IMR-90 (cell line): Measurements from ENCODE around the gene NFAT5. TPM values are rescaled to one million over a fixed set of nuclear protein-coding genes. Genes with fewer than 3 reads are reported as not detected.

Experiments
- ATAC-seq: fragments of 200-7000 bp; cut with Tn5 transposase; 2 replicates; pipeline ENCODE4 v1.9.1; 2020; ENCODE audit warnings: low read depth, mild to moderate bottlenecking, moderate library complexity
- BruUV-seq: library from RNA; stranded (reverse); fragments of 400-500 nt; replicated peaks from 2 replicates; lab custom pipeline; 2021; lab: Mats Ljungman, UMichigan
- CTCF ChIA-PET: fragments of 300-600 bp; formaldehyde crosslinking; extraction: SDS; loops from one replicate; lab custom pipeline; 2021; ENCODE audit warnings: antibody characterized with exemption; lab: Yijun Ruan, JAX
- POLR2A ChIA-PET: fragments of 300-600 bp; sonication (Branson Sonifier 250); formaldehyde crosslinking; loops from one replicate; lab custom pipeline; 2022; ENCODE audit warnings: antibody characterized with exemption; ENCODE audit not compliant: unreplicated experiment; lab: Charles Lee
- DNase-seq: peaks from one replicate; pipeline ENCODE4 v3.0.0; 2013
- H2AFZ ChIP-seq: replicated peaks from 2 replicates; pipeline ENCODE3; 2013; ENCODE audit warnings: low read length, mild to moderate bottlenecking; ENCODE audit not compliant: poor library complexity
- H2AK5ac ChIP-seq: 2 replicates; pipeline ENCODE4 v1.6.1; 2013; ENCODE audit warnings: low read depth, low read length, inconsistent platforms
- H2AK9ac ChIP-seq: replicated peaks from 2 replicates; pipeline ENCODE3; 2013; ENCODE audit warnings: mild to moderate bottlenecking, low read depth, low read length, moderate library complexity; ENCODE audit not compliant: poor library complexity
- H2BK120ac ChIP-seq: 2 replicates; pipeline ENCODE4 v1.6.1; 2013; ENCODE audit warnings: low read depth, low read length, inconsistent platforms
- H2BK15ac ChIP-seq: 3 replicates; pipeline ENCODE4 v1.6.1; 2013; ENCODE audit warnings: low read depth, low read length, inconsistent platforms
- H2BK20ac ChIP-seq: 2 replicates; pipeline ENCODE4 v1.6.1; 2013; ENCODE audit warnings: low read depth, mild to moderate bottlenecking, inconsistent platforms, low read length, moderate library complexity
- H2BK5ac ChIP-seq: 2 replicates; pipeline ENCODE4 v1.6.1; 2013; ENCODE audit warnings: mild to moderate bottlenecking, low read depth, low read length, inconsistent platforms; ENCODE audit not compliant: poor library complexity, severe bottlenecking
- H3K14ac ChIP-seq: replicated peaks from 2 replicates; pipeline ENCODE4 v1.6.1; 2013; ENCODE audit warnings: low read depth, low read length, inconsistent platforms
- H3K18ac ChIP-seq: 2 replicates; pipeline ENCODE4 v1.6.1; 2013; ENCODE audit warnings: low read depth, low read length, control low read depth
- H3K23ac ChIP-seq: 2 replicates; pipeline ENCODE4 v1.6.1; 2013; ENCODE audit warnings: low read depth, low read length, inconsistent platforms
- H3K27ac ChIP-seq: 2 replicates; pipeline ENCODE4 v1.5.1; 2013; ENCODE audit warnings: mild to moderate bottlenecking, control low read depth, low read length; ENCODE audit not compliant: insufficient read depth
- H3K27me3 ChIP-seq: 2 replicates; pipeline ENCODE4 v1.6.1; 2013; ENCODE audit warnings: low read length; ENCODE audit not compliant: control insufficient read depth, insufficient read depth
- H3K36me3 ChIP-seq: 2 replicates; pipeline ENCODE4 v1.6.1; 2013; ENCODE audit warnings: low read length, mixed read lengths; ENCODE audit not compliant: control insufficient read depth, insufficient read depth
- H3K4ac ChIP-seq: 2 replicates; pipeline ENCODE4 v1.6.1; 2013; ENCODE audit warnings: low read depth, low read length, inconsistent platforms
- H3K4me1 ChIP-seq: 2 replicates; pipeline ENCODE4 v1.6.1; 2013; ENCODE audit warnings: low read length, mixed read lengths; ENCODE audit not compliant: control insufficient read depth, insufficient read depth
- H3K4me2 ChIP-seq: 2 replicates; pipeline ENCODE4 v1.6.1; 2013; ENCODE audit warnings: low read depth, mild to moderate bottlenecking, control low read depth, low read length, moderate library complexity
- H3K4me3 ChIP-seq: 2 replicates; pipeline ENCODE4 v1.5.1; 2013; ENCODE audit warnings: low read depth, mild to moderate bottlenecking, control low read depth, low read length, moderate library complexity; ENCODE audit not compliant: insufficient read depth
- H3K56ac ChIP-seq: 2 replicates; pipeline ENCODE4 v1.6.1; 2013; ENCODE audit warnings: low read length, inconsistent platforms; ENCODE audit not compliant: insufficient read depth; ENCODE audit errors: extremely low read depth
- H3K79me1 ChIP-seq, 2 experiments: 2 replicates each; pipeline ENCODE4 v1.6.1; 2013; ENCODE audit warnings: low read length in 2 of 2, inconsistent platforms in 1 of 2, low read depth in 1 of 2
- H3K9ac ChIP-seq: 2 replicates; pipeline ENCODE4 v1.6.1; 2013; ENCODE audit warnings: low read depth, low read length, control low read depth
- H3K9me1 ChIP-seq: 2 replicates; pipeline ENCODE4 v1.6.1; 2013; ENCODE audit warnings: low read length, inconsistent platforms; ENCODE audit not compliant: insufficient read depth
- H3K9me3 ChIP-seq: 2 replicates; pipeline ENCODE4 v1.6.1; 2013; ENCODE audit warnings: low read length; ENCODE audit not compliant: control insufficient read depth, insufficient read depth
- H4K20me1 ChIP-seq: 2 replicates; pipeline ENCODE4 v1.6.1; 2013; ENCODE audit warnings: low read length, inconsistent platforms; ENCODE audit not compliant: insufficient read depth
- H4K5ac ChIP-seq: 2 replicates; pipeline ENCODE4 v1.6.1; 2013; ENCODE audit warnings: mild to moderate bottlenecking, low read depth, low read length, control low read depth
- H4K8ac ChIP-seq, 2 experiments: 2 replicates each; pipeline ENCODE4 v1.6.1; 2013; ENCODE audit warnings: low read depth in 2 of 2, low read length in 2 of 2, control low read depth in 1 of 2, inconsistent platforms in 1 of 2
- H4K91ac ChIP-seq: 2 replicates; pipeline ENCODE4 v1.6.1; 2013; ENCODE audit warnings: low read depth, low read length, inconsistent platforms; ENCODE audit not compliant: insufficient read depth
- BHLHE40 ChIP-seq: fragments of 150-350 bp; IDR thresholded peaks from 2 replicates; pipeline ENCODE4 v1.6.1; 2016; ENCODE audit warnings: mild to moderate bottlenecking, low read depth, low read length
- CEBPB ChIP-seq: IDR thresholded peaks from 2 replicates; pipeline ENCODE4 v1.6.1; 2012; ENCODE audit warnings: low read depth, low read length, improper control_type of control experiment
- CHD1 ChIP-seq: IDR thresholded peaks from 2 replicates; pipeline ENCODE4 v1.6.1; 2012; ENCODE audit warnings: low read depth, low read length, improper control_type of control experiment
- CTCF ChIP-seq: conservative IDR thresholded peaks from 2 replicates; pipeline ENCODE4 v1.5.1; 2012; ENCODE audit warnings: mild to moderate bottlenecking, low read depth, low read length, improper control_type of control experiment
- ELK1 ChIP-seq: fragments of 150-350 bp; IDR thresholded peaks from 2 replicates; pipeline ENCODE4 v1.6.1; 2016; ENCODE audit warnings: low read depth, mild to moderate bottlenecking, low read length, moderate library complexity, borderline replicate concordance
- FOS ChIP-seq: fragments of 150-350 bp; IDR thresholded peaks from 2 replicates; pipeline ENCODE4 v1.6.1; 2016; ENCODE audit warnings: low read depth, low read length
- MAFK ChIP-seq: IDR thresholded peaks from 2 replicates; pipeline ENCODE4 v1.6.1; 2012; ENCODE audit warnings: low read depth, low read length, improper control_type of control experiment
- MAZ ChIP-seq: IDR thresholded peaks from 2 replicates; pipeline ENCODE4 v1.6.1; 2012; ENCODE audit warnings: low read depth, mild to moderate bottlenecking, low read length, improper control_type of control experiment, moderate library complexity, borderline replicate concordance
- MXI1 ChIP-seq: IDR thresholded peaks from 2 replicates; pipeline ENCODE4 v1.6.1; 2012; ENCODE audit warnings: low read depth, mild to moderate bottlenecking, low read length, moderate library complexity, borderline replicate concordance
- NFE2L2 ChIP-seq: fragments of 150-350 bp; IDR thresholded peaks from 2 replicates; pipeline ENCODE4 v1.6.1; 2016; ENCODE audit warnings: low read depth, mild to moderate bottlenecking, low read length
- POLR2A ChIP-seq: IDR thresholded peaks from 2 replicates; pipeline ENCODE4 v1.6.1; 2012; ENCODE audit warnings: mild to moderate bottlenecking, low read depth, low read length
- RAD21 ChIP-seq: IDR thresholded peaks from 2 replicates; pipeline ENCODE4 v1.6.1; 2012; ENCODE audit warnings: low read length, improper control_type of control experiment
- RCOR1 ChIP-seq: IDR thresholded peaks from 2 replicates; pipeline ENCODE4 v1.6.1; 2012; ENCODE audit warnings: mild to moderate bottlenecking, low read length, improper control_type of control experiment; ENCODE audit not compliant: insufficient replicate concordance
- RFX5 ChIP-seq: IDR thresholded peaks from 2 replicates; pipeline ENCODE4 v1.8.0; 2012; ENCODE audit warnings: low read depth, mild to moderate bottlenecking, low read length, moderate library complexity
- SMC3 ChIP-seq: fragments of 150-350 bp; IDR thresholded peaks from 2 replicates; pipeline ENCODE4 v1.6.1; 2016; ENCODE audit warnings: low read depth, mild to moderate bottlenecking, antibody characterized with exemption, low read length, moderate library complexity
- USF2 ChIP-seq: fragments of 150-350 bp; IDR thresholded peaks from 2 replicates; pipeline ENCODE4 v1.6.1; 2017; ENCODE audit warnings: mild to moderate bottlenecking, antibody characterized with exemption, low read length, low read depth
- dilution Hi-C: fragments of 300-500 bp; cut with HindIII; formaldehyde crosslinking; loops from one replicate; pipeline ENCODE4 v1.14.3; 2018; ENCODE audit warnings: low sequenced_read_pairs; ENCODE audit not compliant: unreplicated experiment
- in situ Hi-C: fragments of 300-500 bp; cut with MboI; formaldehyde crosslinking; loops from 3 replicates; pipeline ENCODE4 v1.14.3; 2019; ENCODE audit warnings: low sequenced_read_pairs, inconsistent platforms, mixed read lengths
- intact Hi-C: fragments of 100-400 bp; cut with micrococcal nuclease; formaldehyde crosslinking; loops from 2 replicates; pipeline ENCODE4 v1.10.0; 2022
- polyA plus RNA-seq, 3 experiments: library from polyadenylated mRNA; depleted of rRNA; stranded (reverse); fragments of >200 nt; gene quantifications; 2 replicates each; pipeline ENCODE4 v1.2.3, GENCODE V29; 2012; ENCODE audit warnings: low replicate concordance in 1 of 3
- total RNA-seq: library from RNA; depleted of rRNA; stranded (reverse); fragments of >200 nt; gene quantifications from 2 replicates; pipeline ENCODE4 v1.2.3, GENCODE V29; 2012

Gene NFAT5
- total and polyA plus RNA-seq, 2 of the 4 experiments (the other 2 are of a cell fraction), result 10.9 to 20.1 TPM

GRCh38 chr16:69600202-69600601 is 34.4 kb downstream of the NFAT5 start:
- DNase-seq, result no peak
- H3K4me3 ChIP-seq, result no peak overlapping the region
- dilution Hi-C loops (no loop called here), intact Hi-C loops (no loop called here), in situ Hi-C loops (no loop called here)
- ChIA-PET CTCF (no interaction called here), POLR2A (no interaction called here)
- no peak overlapping the region for H2AK9ac ChIP-seq
- no peak overlapping the region for H3K23ac ChIP-seq
- H3K18ac ChIP-seq, result no peak overlapping the region
- no peak overlapping the region for H3K14ac ChIP-seq
- no peaks in the 10 kb centered on the region for H3K36me3 ChIP-seq
- peaks cover 73% of the 10 kb centered on the region for H4K20me1 ChIP-seq
- H2AFZ ChIP-seq, result no peak overlapping the region
- no peak overlapping the region for H3K56ac ChIP-seq
- H2AK5ac ChIP-seq, result no peak overlapping the region
- no peak overlapping the region for H4K5ac ChIP-seq
- H2BK20ac ChIP-seq, result no peak overlapping the region
- peaks cover 3% of the 10 kb centered on the region; the same call in 1 of the 2 replicates for H3K4me1 ChIP-seq
- TF ChIP-seq CEBPB, result no peak
- TF ChIP-seq SMC3, result no peak
- no peak for TF ChIP-seq RFX5
- TF ChIP-seq USF2, result no peak
- no peak for TF ChIP-seq POLR2A
- TF ChIP-seq FOS, result no peak
- TF ChIP-seq CHD1, result no peak
- TF ChIP-seq BHLHE40, result no peak
- no peak for TF ChIP-seq MAFK
- TF ChIP-seq CTCF, result no peak
- no peak for TF ChIP-seq NFE2L2
- no peak for TF ChIP-seq RCOR1
- TF ChIP-seq ELK1, result no peak
- TF ChIP-seq RAD21, result no peak
- no peak for TF ChIP-seq MAZ
- no peak for TF ChIP-seq MXI1
- H2BK15ac ChIP-seq, result no peak overlapping the region
- peaks cover 24 to 69% of the 10 kb centered on the region in 2 experiments for H3K79me1 ChIP-seq
- H2BK5ac ChIP-seq, result no peak overlapping the region
- no peak overlapping the region for H3K27ac ChIP-seq
- BruUV-seq, result no TSS peak
- no peak overlapping the region for H3K9ac ChIP-seq
- H4K91ac ChIP-seq, result no peak overlapping the region
- no peak overlapping the region for H2BK120ac ChIP-seq
- no peak overlapping the region for H3K4me2 ChIP-seq
- no peak for ATAC-seq
- H3K9me3 ChIP-seq, result no peaks in the 10 kb centered on the region
- peaks cover 3% of the 10 kb centered on the region for H3K9me1 ChIP-seq
- H3K27me3 ChIP-seq, result no peaks in the 10 kb centered on the region
- no peak overlapping the region for H3K4ac ChIP-seq
- H4K8ac ChIP-seq, result no peak overlapping the region
